Adrenal gland (tissue), 12 donors: ENCODE measurements around the gene ZDHHC14. TPM values are rescaled to one million over a fixed set of nuclear protein-coding genes. Genes with fewer than 3 reads are reported as not detected.

Experiments used
- DNase-seq, 7 donors: peaks; one replicate each; pipeline ENCODE4 v3.0.0-alpha.2; 2019 to 2020
- H3K27ac ChIP-seq, 5 donors: fragments of 200-600 bp; sonication (generic) in 4 of 5; 1 replicate in 3 of 5; 2 replicates in 2 of 5; pipeline versions ENCODE4 v1.5.1 to v1.8.0; 2016 to 2020; ENCODE audit warnings: mild to moderate bottlenecking in 1 of 5
- H3K27me3 ChIP-seq: fragments of 200-600 bp; 2 replicates; pipeline ENCODE4 v1.8.0; 2021
- H3K36me3 ChIP-seq, 2 donors: fragments of 200-600 bp; replicated peaks in 1 of 2; 1 replicate in 1 of 2; 2 replicates in 1 of 2; pipeline versions ENCODE4 v1.5.1 to v1.8.0; 2018 to 2022
- H3K4me1 ChIP-seq, 2 donors: fragments of 200-600 bp; replicated peaks in 1 of 2; 1 replicate in 1 of 2; 2 replicates in 1 of 2; pipeline versions ENCODE4 v1.5.1 to v1.8.0; 2018 to 2021
- H3K4me3 ChIP-seq, 4 donors: fragments of 200-600 bp; sonication (generic) in 3 of 4; one replicate each; pipeline ENCODE4 v1.5.1; 2016 to 2018
- H3K9me3 ChIP-seq, 3 donors: fragments of 200-600 bp; sonication (generic) in 1 of 3; replicated peaks in 1 of 3; 1 replicate in 2 of 3; 2 replicates in 1 of 3; pipeline versions ENCODE4 v1.5.1 to v1.8.0; 2016 to 2021
- POLR2A ChIP-seq, 2 donors: fragments of 450-650 bp; IDR thresholded peaks; one replicate each; pipeline ENCODE4 v1.6.1; 2017; ENCODE audit warnings: antibody characterized with exemption in 2 of 2, mild to moderate bottlenecking in 2 of 2, moderate library complexity in 1 of 2
- WGBS, 4 donors: extraction: QIAGEN DNeasy Blood & Tissue Kit in 2 of 4; methylation state at CpG; one replicate each; pipeline versions ENCODE4 v1.1.5 to v1.1.7; 2013 to 2017; 5-methylcytosine and 5-hydroxymethylcytosine counted together
- intact Hi-C, 2 donors: fragments of 100-400 bp; cut with DNase I; formaldehyde crosslinking; loops; one replicate each; pipeline versions ENCODE4 v1.14.1 to v1.15.0; 2022 to 2023
- polyA plus RNA-seq, 3 donors: library from polyadenylated mRNA; stranded (reverse); fragments of 200-250 nt in 2 of 3; fragments of 350-450 nt in 1 of 3; fragmentation: Illumina TruSeq in 1 of 3; extraction: RNeasy Lipid Tissue Mini Kit (QIAGEN cat#74804) in 1 of 3; gene quantifications; one replicate each; pipeline ENCODE4 v1.2.3, GENCODE V29; 2013 to 2014
- total RNA-seq, 9 donors: library from RNA; depleted of rRNA in 4 of 9; stranded (reverse); fragments of >200 nt in 4 of 9; fragments of 120-200 nt in 1 of 9; fragmentation: NEBNext Ultra II Directional in 1 of 9; extraction: Animal tissue kit (Norgen Biotek cat#: 25700) in 1 of 9; gene quantifications; one replicate each; pipeline versions ENCODE4 v1.1.0 to v1.2.4, GENCODE V29; 2013 to 2023
- TF ChIP-seq, protein P1 (sequence below), 6 experiments: fragments of 450-650 bp in 4 of 6; fragments of 200-600 bp in 2 of 6; sonication (generic) in 1 of 6; IDR thresholded peaks; 1 replicate in 5 of 6; 2 replicates in 1 of 6; pipeline versions ENCODE4 v1.5.1 to v1.8.0; 2016 to 2021; ENCODE audit warnings: antibody characterized with exemption in 6 of 6, mild to moderate bottlenecking in 2 of 6, moderate library complexity in 1 of 6
- donor health status: healthy with polysubstance abuse.
- donor health status: Bipolar disorder and iron deficiency.
- donor health status: DM: yes; HTN: yes; CAD: no.
- donor health status: DM: no; HTN: no; CAD: no.
- donor health status: DM: no; HTN: no; CAD: no.
- donor health status: DM: yes; HTN: yes; CAD: no.

ZDHHC14 gene
- total and polyA plus RNA-seq, 12 donors = 3.8 to 14.3 (median 8.8) TPM

DNA sequence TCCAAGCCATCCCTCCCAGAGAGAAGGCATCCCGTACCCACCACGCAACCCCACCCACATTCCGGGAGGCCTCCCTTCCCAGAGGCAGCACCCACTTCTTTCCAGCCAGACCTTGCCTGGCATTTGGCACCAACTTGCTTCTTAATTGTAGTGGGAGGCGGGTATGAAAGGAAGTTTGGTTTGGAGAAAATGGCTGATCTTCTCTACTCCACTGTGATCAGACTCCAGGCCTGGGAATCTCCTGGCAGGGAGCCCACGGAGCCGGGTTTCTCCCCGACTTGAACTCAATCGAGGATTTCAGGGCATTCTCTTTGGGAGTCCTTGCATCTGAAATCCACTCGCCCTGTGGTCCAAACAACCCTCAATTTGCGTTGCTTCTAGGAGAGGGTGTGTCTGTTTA is 107.1 kb downstream of the ZDHHC14 start:
- WGBS, 4 donors = 79 to 88% (median 82%) methylated on average over 10 of the region's 10 CpGs
- TF ChIP-seq, protein P1, sequence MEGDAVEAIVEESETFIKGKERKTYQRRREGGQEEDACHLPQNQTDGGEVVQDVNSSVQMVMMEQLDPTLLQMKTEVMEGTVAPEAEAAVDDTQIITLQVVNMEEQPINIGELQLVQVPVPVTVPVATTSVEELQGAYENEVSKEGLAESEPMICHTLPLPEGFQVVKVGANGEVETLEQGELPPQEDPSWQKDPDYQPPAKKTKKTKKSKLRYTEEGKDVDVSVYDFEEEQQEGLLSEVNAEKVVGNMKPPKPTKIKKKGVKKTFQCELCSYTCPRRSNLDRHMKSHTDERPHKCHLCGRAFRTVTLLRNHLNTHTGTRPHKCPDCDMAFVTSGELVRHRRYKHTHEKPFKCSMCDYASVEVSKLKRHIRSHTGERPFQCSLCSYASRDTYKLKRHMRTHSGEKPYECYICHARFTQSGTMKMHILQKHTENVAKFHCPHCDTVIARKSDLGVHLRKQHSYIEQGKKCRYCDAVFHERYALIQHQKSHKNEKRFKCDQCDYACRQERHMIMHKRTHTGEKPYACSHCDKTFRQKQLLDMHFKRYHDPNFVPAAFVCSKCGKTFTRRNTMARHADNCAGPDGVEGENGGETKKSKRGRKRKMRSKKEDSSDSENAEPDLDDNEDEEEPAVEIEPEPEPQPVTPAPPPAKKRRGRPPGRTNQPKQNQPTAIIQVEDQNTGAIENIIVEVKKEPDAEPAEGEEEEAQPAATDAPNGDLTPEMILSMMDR (IDR thresholded peaks at IDR 0.05) = no peak
- TF ChIP-seq POLR2A (IDR thresholded peaks at IDR 0.05) = no peak
- intact Hi-C loops = no loop called here

DNA sequence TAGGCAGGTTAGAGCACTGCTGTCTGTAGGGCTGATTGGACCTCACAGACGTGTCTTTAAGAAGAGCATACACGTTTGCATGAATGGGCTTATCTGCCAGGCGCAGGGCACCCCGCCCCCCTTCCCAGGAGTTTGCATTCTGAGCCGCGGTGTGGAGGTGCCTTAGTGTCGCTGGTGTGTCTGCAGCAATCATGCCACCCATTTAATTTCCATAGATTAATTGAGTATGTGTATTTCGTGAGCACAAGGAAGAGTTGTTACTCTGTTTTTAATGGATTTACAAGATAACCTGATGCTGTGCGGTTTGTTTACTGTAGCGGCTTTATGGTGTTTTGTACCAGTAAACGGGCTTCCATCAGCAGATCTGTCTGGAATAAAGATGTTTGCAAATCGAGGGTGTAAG is 107.7 kb downstream of the ZDHHC14 start:
- TF ChIP-seq, protein P1 (IDR thresholded peaks at IDR 0.05) = no peak
- TF ChIP-seq POLR2A (IDR thresholded peaks at IDR 0.05) = no peak
- DNase-seq = no peak
- no peak overlapping the region for H3K4me3 ChIP-seq
- WGBS, 4 donors = 81 to 90% (median 84%) methylated on average over 12 of the region's 12 CpGs
- H3K27me3 ChIP-seq = no peaks in the 10 kb centered on the region
- H3K4me1 ChIP-seq = no peaks in the 10 kb centered on the region
- no peaks in the 10 kb centered on the region for H3K9me3 ChIP-seq
- no peak overlapping the region for H3K27ac ChIP-seq
- intact Hi-C loops = no loop called here
- H3K36me3 ChIP-seq = no peaks in the 10 kb centered on the region

More for the DNA sequence above, 107.1 kb downstream of the ZDHHC14 start:
- Histone ChIP-seq H3K27ac (no peak overlapping the region), H3K9me3 (no peaks in the 10 kb centered on the region), H3K36me3 (no peaks in the 10 kb centered on the region), H3K4me1 (no peaks in the 10 kb centered on the region), H3K27me3 (no peaks in the 10 kb centered on the region), H3K4me3 (no peak overlapping the region)
- DNase-seq = no peak

DNA sequence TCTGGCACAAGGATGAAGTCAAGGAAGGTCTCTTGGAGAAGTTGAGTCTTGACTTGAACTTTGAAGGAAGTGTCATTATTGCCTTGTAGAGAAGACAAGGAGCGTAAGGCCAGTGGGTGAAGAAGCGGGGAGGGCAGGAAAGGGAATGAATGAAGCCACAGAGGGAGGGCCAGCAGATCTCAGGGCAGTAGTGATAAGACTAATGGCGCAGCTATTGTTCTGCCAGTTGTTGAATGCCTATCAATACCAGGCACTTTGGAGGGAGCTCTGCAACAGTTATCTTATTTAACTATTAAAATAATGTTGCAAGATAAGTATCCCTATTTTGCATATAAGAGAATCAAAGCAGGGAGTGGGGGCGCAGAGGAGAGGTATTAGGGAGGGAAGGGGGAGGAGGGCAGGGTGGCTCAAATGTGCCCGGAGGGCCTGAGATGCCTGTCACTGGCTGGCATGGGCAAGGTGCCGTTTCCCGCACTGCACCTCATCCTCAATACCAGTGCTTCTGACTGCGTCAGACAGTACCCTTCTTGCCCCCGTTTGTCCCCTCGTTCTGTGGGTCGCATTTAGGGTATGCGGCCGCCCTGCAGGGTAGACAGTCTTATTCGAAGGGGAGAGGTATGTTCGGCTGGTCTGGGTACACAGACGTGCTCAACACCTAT is 109.8 kb downstream of the ZDHHC14 start:
- H3K4me1 ChIP-seq = no peaks in the 10 kb centered on the region
- 92 to 96% (median 93%) methylated on average over 16 of the region's 16 CpGs for WGBS, 4 donors
- no peaks in the 10 kb centered on the region for H3K9me3 ChIP-seq
- no peak for DNase-seq
- intact Hi-C loops = no loop called here
- no peaks in the 10 kb centered on the region for H3K36me3 ChIP-seq
- no peaks in the 10 kb centered on the region for H3K27me3 ChIP-seq
- TF ChIP-seq, protein P1 (IDR thresholded peaks at IDR 0.05) = no peak
- TF ChIP-seq POLR2A (IDR thresholded peaks at IDR 0.05) = no peak
- H3K27ac ChIP-seq = no peak overlapping the region
- H3K4me3 ChIP-seq = no peak overlapping the region

DNA sequence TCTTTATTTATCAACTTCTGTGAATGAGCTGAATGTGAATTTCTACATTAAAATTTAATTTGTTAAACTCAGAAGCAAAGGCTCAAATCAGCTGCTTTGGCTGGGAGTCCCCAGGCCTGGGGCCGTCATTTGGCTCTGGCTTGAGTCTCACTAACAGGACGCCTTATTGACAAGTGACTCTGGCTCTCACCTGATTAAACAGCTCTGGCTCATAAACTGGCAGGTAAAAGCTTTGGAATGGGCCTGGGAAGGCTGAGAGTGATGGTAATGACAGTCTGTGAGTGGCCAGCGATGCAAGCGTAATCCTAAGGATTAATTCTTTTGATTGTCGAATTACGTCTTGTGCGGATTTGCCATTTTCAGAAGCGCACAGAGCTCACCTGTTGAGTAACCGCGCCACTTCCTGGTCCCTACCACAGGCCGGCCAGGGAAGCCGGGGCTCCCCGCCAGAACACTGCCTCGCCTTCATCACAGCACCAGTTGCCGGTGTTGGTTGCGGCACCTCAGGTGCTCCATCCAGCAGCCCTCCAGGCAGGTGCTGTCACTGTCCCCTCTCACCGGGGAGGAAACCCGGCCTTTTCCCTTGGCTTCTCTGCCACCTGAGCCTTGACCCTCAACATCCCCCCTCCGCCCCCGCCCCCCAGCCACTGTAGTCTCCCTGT is 110.7 kb downstream of the ZDHHC14 start:
- no peaks in the 10 kb centered on the region for H3K4me1 ChIP-seq
- no peak overlapping the region for H3K27ac ChIP-seq
- no peaks in the 10 kb centered on the region for H3K36me3 ChIP-seq
- WGBS, 4 donors = 89 to 96% (median 95%) methylated on average over 16 to 20 of the region's 20 CpGs
- TF ChIP-seq POLR2A (IDR thresholded peaks at IDR 0.05) = no peak
- TF ChIP-seq, protein P1 (IDR thresholded peaks at IDR 0.05) = no peak
- no peaks in the 10 kb centered on the region for H3K9me3 ChIP-seq
- no peak overlapping the region for H3K4me3 ChIP-seq
- no peak for DNase-seq
- intact Hi-C loops = no loop called here
- H3K27me3 ChIP-seq = no peaks in the 10 kb centered on the region
